ENCODE data around the gene WDR64.

- TF ChIP-seq EZH2 (IDR thresholded peaks at IDR 0.05; ENCODE audit: borderline replicate concordance, low read length) (no peak), CTCF (IDR thresholded peaks at IDR 0.05; ENCODE audit: low read length) (no peak)
Observed at GRCh38 chr1:241817331-241817792, 165.3 kb downstream of the WDR64 start.
